SK-MEL-5 (cell line): ENCODE measurements around the gene GEMIN4. TPM values are rescaled to one million over a fixed set of nuclear protein-coding genes. Genes with fewer than 3 reads are reported as not detected.
"Not testable (repeated sequence)": the region's sequence is repeated elsewhere in the genome, so short reads cannot be mapped to it uniquely, and the experiment has no call there.

Experiments used
- DNase-seq: peaks from one replicate; pipeline ENCODE4 v3.0.0-alpha.2; 2016; ENCODE audit warnings: low read depth, low spot score
- in situ Hi-C: cut with HindIII; loops from 2 replicates; pipeline ENCODE4 v1.10.0; 2016; ENCODE audit warnings: low sequenced_read_pairs, high pct_unique_total_duplicates, low pct_unique_long_range_greater_than_20kb
- total RNA-seq: library from RNA; depleted of rRNA; stranded (reverse); fragments of >200 nt; shearing (Covaris generic); gene quantifications from 2 replicates; pipeline ENCODE4 v1.2.3, GENCODE V29; 2014

The GEMIN4 gene
- total RNA-seq, 1 experiment from 2014 or later = 13.0 TPM

DNA sequence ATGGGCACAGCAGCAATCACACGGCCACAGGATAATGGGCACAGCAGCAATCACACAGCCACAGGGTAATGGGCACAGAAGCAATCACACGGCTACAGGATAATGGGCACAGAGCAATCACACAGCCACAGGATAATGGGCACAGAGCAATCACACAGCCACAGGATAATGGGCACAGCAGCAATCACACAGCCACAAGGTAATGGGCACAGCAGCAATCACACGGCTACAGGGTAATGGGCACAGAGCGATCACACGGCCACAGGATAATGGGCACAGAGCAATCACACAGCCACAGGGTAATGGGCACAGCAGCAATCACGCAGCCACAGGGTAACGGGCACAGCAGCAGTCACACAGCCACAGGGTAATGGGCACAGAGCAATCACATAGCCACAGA is 2.7 kb downstream of the GEMIN4 start:
- DNase-seq, in situ Hi-C loops: not testable (repeated sequence)

DNA sequence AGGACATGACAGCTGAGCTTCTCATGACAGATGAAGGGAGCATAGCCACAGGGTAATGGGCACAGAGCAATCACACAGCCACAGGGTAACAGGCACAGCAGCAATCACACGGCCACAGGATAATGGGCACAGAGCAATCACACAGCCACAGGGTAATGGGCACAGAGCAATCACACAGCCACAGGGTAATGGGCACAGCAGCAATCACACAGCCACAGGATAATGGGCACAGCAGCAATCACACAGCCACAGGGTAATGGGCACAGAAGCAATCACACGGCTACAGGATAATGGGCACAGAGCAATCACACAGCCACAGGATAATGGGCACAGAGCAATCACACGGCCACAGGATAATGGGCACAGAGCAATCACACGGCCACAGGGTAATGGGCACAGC is 3.5 kb downstream of the GEMIN4 start:
- DNase-seq, in situ Hi-C loops: not testable (repeated sequence)

DNA sequence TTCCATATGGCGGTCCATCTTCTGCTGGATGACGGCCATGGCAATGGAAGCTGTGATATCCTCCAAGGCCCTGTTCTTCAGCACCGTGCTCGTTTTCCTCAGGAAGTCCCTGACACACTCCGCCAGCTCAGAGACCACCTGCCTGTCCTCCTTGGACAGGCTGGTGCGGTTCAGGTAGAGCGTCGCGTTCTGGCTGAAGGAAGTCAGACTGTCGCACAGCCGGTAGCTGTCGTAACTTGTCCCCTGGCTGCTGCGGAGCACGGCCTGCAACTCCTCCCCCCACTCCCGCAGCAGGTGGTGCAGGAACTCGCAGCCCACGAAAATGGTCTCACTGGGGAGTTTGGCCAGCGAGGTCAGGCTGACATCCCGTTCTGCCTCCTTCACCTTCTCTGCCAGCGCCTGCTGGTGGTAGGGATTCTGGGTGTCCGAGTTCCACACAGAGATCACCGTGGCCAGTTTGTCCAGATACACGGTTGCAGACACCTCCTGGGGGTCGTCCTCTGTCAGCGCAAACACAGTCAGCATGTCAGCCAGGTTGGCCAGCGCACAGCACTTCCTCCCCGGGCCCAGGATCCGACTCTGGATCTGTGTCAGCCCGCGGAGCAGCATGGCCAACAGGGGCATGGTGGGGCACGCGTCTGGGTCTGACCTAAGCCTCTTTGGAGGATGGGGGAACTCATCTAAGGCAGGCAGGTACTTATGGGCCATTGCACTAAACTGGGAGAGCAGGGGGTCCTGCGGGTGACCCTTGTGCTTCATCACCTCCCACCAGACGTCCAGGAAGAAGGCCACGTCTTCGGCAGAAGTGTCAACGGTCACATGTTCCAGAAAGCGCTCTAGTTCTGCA is 5.1 kb downstream of the GEMIN4 start:
- DNase-seq = no peak
- in situ Hi-C loops = no loop called here

DNA sequence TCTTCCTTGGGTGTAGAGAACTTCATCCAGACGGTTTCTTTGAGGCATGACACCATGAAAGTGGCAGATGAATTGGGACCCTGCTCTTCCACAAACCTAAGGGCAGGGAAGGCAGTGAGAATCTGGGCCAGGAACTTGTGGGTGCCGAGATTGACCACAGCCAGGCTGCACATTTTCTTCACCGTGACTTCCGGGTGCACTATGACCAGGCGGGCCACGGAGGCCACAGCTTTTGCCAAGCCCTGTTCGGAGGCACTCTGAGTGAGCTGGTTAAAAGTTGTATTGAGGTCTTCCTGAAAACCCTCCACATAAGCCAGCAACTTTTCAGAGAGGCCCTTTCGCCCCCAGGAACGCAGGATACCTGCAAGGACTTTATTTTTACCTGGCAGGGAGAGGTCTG is 5.9 kb downstream of the GEMIN4 start:
- DNase-seq = no peak
- in situ Hi-C loops = no loop called here

DNA sequence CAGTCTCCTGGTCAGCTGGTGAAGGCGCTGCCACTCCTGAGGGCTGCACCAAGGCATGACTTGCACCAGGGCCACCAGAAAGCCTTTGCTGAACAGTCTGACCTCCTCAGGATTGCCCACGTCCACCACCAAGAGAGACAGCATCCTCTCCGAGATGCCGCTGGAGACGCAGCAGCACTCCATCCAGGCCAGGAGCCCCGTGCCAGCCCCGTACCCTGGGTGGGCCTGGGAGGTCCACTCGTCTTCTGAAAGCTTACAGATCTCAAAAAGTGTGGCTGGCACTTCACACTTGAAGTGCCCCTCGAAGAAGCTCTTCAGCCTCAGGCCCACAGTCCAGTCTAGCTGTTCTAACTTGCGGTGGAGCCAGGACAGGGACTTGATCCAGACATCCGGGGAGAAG is 6.7 kb downstream of the GEMIN4 start:
- in situ Hi-C loops = no loop called here

DNA sequence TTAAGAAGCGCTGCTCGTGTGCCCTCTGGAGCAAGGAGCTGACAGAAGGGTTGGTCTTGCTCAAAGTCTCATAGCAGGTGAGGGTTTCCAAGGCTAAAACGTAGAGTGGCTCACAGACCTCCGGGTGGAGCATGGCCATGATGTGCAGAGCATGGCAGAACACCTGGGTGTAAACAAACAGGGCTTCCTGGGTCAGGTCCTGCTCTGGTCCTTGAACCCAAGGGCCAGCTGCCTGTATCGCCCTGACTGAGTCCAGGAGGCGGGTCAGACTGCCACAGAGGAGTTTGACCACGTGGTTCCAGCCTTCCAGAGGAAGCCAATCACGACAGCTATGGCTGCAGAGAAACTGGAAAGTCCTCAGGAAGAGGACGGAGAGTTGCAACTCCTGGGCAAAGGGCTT is 7.1 kb downstream of the GEMIN4 start:
- in situ Hi-C loops = no loop called here
- no peak for DNase-seq

More for the DNA sequence above, 6.7 kb downstream of the GEMIN4 start:
- no peak for DNase-seq

DNA sequence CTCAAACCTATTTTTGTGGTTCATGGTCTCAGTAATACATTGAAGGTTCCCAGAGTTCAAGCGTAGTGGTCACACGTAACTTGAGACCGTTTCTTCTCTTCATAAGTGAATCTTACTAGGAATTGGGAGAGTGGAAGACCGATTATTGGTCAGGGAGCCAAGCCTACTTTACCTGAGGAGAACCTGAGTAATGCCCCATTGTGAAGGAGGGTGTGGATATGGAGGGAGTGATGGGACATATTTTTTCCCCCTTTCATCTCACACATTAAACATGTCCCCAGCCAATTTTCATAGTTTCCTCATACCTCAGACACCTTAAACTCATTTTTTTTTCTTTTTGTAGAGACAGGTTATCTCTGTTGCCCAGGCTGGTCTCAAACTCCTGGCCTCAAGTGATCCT is 8.9 kb downstream of the GEMIN4 start:
- in situ Hi-C loops = no loop called here
- no peak for DNase-seq

DNA sequence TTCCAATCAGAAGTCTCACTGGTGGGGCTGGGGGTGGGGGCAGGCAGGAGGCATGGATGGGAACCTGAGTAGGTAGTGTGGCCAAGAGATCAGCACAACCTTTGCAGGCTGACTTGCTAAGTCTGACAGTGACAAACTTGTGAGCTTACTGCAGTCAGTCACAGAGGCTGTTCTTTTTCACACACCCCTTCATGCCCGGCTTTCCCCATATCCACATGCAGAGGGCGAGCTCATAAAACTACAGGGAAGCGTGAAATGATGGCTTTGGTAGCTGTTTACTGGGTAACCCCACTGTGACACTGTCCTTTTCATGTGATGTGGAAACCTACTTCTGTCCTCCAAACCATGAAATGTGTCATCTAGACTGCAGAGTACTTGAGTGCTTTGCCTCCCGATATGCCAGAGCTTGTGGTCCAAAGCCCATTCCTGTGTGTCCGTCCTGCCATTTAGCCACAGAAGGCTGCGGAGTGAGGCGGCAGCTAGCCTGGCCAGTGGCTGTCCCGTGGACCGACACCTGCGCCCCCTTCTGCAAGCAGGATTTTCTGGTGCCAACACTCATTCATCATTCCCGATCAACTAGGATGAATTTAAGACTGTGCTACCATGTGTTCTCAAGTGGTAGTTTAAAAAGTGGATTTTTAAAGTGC is 9.8 kb downstream of the GEMIN4 start:
- no peak for DNase-seq
- in situ Hi-C loops = no loop called here

DNA sequence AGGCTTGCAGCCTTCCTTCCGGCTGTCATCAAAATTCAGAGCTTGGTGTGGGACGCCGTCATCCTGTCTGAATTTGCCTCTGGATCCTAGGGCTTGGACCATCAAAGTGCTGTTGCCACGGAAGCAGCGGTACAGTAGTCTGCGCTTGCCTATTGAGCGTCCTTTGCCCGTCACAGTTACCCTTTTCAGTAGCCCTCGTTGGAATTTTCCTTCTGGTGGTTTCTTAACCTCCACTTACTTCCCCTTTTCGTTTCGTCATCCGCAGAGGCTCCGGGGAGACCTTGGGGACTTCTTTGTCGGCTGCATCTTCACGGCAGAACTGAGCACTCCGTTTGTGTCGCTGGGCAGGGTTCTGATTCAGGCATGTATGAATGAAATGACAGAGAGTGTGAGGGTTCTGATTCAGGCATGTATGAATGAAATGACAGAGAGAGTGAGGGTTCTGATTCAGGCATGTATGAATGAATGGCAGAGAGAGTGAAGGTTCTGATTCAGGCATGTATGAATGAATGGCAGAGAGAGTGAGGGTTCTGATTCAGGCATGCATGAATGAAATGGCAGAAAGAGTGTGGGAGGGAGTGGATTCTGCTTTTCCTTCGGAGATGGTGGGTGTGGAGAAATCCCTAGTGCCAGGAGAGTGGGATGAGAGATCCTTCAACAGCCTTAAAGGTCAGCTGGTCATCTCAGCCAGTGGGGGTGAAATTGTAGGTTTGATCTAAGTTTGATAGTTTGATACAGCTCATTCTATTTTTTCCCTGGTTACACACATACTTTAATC is 11.6 kb downstream of the GEMIN4 start:
- in situ Hi-C loops = no loop called here
- no peak for DNase-seq

DNA sequence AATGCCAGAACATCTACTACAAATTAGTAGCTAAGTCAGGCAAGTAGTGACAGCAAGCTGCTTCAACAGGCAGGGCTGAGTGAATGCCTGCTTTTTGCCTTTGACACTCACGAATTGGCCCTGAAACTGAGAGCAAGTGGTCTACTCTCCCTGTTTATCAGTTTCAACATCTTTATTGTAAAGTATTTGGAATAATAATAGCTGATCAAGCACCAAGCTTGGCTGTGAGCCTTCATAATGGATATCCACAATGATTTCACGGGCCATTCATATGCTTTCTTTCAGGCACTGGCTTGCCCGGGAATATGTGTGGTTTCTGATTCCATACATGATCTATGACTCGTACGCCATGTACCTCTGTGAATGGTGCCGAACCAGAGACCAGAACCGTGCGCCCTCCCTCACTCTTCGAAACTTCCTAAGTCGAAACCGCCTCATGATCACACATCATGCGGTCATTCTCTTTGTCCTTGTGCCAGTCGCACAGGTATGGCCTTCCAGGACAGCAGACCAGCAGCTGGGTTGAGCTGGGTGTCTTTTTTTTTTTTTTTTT is 14.4 kb downstream of the GEMIN4 start:
- no peak for DNase-seq
- in situ Hi-C loops = no loop called here

DNA sequence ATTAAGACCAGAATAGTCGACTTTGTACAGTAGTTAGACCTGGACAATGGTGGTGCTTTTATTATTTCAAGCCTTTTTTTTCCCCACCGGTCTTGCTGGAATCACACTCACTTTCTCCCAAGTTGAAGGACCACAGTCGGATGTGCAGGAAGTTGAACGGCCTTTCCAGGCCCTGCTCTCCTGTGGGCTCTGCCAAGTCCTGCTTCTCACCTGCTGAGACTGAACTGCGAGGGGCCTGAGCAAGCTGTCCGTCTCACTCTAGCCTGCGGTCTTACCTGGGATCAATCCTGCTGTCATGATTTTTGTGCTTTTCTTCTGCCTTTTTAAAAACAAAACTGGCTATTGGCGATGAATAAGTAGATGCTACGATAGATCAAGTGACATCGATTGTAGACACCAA is 18.3 kb downstream of the GEMIN4 start:
- in situ Hi-C loops = no loop called here
- DNase-seq = no peak

DNA sequence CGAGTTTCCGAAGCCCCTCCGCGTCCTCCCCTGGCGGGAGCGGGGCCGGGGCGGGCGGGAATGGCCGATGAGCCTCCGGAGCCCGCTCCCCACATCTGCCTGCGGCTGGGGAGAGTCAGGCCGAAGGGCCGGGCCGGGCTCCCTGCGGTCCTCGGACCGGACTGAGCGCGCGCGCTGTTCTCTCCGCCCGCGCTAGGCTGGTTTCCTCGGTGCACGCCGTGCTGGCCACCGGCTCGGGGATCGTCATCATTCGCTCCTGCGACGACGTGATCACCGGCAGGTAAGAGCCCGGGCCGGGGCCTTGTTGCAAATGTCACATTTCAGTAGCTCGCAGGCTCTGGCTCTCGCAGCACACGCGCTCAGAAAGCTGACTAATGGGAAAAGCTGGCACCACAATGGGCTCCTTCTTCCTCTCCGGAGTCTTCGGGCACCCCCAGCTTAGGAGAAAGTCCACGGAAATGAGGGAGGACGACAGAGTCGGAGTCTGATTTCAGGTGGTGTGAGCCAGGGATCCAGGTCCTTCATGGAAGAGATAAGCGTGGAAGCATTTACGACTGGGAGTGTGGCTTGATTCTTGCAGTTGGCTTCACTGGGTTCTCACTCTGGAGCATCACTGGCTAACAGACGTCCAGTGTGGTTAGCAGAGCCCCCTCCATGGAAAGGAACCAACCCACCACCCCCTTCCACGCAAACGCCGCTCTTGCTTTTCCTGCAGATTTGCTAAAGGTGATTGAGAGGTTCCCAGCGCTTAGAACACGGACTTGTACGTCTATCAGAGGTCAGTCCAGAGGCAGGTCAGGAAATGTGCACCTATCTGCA is 19.0 kb downstream of the GEMIN4 start:
- in situ Hi-C loops = no loop called here
- DNase-seq = peak; percentile 46

DNA sequence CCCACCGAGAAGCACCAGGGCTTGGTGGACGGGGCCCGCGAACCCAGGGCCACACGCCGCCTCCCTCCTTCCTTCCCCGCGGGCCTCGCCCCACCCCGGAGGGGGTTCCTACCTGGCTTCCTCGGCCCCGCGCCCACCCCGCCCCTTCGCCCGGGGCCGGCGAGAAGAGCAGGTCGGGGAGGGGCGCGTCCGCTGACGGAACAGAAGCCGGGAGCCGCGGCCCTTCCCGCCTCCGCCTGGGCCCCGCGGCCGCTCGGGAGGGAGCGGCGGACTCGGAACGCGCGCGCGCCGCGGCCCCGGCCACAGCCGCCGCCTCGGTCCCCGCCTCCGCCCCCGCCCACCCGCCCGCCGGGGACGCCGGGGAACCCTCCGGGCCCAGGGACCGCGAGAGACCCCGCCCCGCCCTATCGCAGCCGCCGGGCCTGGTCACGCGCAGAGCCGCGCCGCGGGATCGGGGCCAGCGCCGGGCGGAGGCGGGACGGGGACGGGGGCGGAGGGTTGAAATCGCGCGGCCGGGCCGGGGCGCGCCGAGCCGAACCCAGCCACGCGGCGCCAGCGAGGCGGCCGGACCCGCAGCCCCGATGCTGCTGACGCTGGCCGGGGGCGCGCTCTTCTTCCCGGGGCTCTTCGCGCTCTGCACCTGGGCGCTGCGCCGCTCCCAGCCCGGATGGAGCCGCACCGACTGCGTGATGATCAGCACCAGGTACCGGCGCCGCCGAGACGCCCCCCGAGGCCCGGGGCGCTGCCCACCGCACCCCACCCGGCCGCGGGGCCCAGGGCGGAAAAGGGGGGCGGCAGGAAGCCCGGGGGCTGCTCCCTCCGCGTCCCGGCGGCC is 19.8 kb downstream of the GEMIN4 start, which contains the start of gene TLCD3A:
Gene TLCD3A, plus strand, starts transcription at position 530 of the 835 bp plus-strand sequence. Its CDS starts 52 bp downstream, at position 582.
- peak; percentile 47 for DNase-seq
- in situ Hi-C loops = no loop called here

DNA sequence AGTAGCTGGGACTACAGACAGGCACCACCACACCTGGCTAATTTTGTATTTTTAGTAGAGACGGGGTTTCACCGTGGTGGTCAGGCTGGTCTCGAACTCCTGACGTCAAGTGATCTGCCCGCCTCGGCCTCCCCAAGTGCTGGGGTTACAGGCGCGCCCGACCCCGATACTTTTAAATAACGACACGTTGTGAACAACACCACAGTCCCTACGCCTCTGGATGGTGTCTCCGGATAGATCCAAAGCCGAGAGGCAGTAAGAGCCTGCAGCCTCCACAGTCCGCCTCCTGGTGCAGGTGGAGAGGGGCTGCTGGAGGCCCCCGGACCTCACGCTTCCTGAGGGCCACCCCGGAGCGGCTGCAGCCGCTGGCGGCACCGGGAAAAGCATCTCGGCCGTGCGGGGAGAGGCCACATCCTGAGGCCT is 20.4 kb downstream of the GEMIN4 start:
- in situ Hi-C loops = no loop called here
- no peak for DNase-seq

DNA sequence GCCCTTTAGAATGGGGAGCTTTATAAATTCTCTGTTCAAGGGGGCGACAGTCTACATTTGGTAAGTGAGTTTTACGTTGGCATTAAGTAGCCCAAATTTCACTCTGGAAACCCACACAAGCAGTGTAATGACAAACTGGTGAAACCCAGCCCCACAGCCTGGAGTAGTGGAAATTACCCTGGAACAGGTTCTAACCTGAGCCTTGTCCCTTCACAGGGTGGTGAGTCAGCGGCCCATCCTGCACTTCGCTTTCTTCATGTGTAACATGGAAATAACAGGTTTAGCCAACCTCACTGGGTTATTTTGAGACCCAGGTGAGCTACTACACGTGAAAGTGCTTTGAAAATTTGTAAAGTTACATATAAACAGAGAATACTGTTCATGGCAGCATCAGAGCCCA is 23.2 kb downstream of the GEMIN4 start:
- in situ Hi-C loops = no loop called here

DNA sequence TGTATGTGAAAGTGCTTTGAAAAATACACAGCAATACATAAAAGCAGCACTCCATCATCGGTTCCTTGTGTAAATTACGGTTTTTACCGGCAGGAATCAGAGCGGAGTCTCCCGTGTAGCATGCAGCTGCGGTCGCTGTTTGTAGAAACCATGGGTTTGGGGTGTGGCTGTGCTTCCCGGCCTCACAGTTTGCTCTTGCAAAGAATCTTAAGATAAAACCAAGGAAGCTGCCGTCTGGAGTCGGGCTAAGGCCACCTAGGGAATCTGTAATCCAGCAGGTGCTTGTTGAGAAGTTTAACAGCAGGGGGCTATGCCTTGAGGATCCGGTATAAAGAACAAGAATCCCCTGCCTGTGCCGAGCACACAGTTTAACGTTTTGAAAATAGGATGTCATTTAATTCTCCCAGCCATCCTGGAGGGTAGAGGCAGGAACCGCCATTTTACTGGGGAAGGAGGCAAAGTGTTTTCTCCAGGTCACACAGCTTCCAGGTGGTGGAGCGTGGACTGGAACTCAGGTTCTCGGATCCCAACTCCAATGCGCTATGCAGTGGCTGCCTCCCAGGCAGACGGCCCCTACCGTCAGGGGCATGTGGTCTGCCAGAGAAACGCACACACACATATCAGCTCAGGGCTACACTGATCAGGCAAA is 25.7 kb downstream of the GEMIN4 start:
- in situ Hi-C loops = no loop called here
- no peak for DNase-seq

More for the DNA sequence above, 23.2 kb downstream of the GEMIN4 start:
- DNase-seq = no peak
